OCI-LY1 (cell line): ENCODE measurements around the gene POLDIP3.

ENCODE experiments used
- EZH2 ChIP-seq: fragments of 200-600 bp; sonication (generic), shearing (Covaris generic); IDR thresholded peaks from 2 replicates; pipeline ENCODE4 v1.8.0; 2017; ENCODE audit warnings: borderline replicate concordance, mixed run types, mild to moderate bottlenecking, antibody characterized with exemption, low read length, moderate library complexity, mixed read lengths
- TF ChIP-seq, protein P1 (sequence below): fragments of 200-600 bp; sonication (generic), shearing (Covaris generic); IDR thresholded peaks from 2 replicates; pipeline ENCODE4 v1.5.1; 2017; ENCODE audit warnings: mild to moderate bottlenecking, antibody characterized with exemption, low read length, moderate library complexity, mixed read lengths

DNA sequence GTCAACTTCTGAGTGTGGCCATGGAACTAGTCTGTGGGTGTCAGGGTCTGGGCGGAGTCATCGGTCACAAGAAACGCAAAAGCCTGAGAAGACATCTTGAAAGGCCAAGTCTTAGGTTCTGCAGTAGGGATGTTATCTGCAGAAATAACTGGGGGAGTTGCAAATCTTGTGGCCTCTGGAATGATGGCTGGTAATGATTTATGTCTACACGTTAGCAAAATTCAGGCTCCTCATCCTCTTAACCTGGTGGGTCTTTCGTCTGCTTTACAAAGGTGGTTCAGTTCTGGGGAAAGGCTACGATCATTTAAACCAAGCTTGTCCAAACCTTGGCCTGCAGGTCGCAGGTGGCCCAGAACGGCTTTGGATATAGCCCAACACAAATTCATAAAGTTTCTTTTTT lies 41.9 kb upstream of the POLDIP3 start:
- TF ChIP-seq, protein P1, sequence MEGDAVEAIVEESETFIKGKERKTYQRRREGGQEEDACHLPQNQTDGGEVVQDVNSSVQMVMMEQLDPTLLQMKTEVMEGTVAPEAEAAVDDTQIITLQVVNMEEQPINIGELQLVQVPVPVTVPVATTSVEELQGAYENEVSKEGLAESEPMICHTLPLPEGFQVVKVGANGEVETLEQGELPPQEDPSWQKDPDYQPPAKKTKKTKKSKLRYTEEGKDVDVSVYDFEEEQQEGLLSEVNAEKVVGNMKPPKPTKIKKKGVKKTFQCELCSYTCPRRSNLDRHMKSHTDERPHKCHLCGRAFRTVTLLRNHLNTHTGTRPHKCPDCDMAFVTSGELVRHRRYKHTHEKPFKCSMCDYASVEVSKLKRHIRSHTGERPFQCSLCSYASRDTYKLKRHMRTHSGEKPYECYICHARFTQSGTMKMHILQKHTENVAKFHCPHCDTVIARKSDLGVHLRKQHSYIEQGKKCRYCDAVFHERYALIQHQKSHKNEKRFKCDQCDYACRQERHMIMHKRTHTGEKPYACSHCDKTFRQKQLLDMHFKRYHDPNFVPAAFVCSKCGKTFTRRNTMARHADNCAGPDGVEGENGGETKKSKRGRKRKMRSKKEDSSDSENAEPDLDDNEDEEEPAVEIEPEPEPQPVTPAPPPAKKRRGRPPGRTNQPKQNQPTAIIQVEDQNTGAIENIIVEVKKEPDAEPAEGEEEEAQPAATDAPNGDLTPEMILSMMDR: no peak
- no peak for TF ChIP-seq EZH2
